AG09319 (cell line): ENCODE data around the gene FAM135A.

ENCODE experiments used
- DNase-seq: peaks from one replicate; pipeline ENCODE4 v3.0.0-alpha.2; 2010; ENCODE audit warnings: low read depth; ENCODE audit errors: extremely low read depth
- CTCF ChIP-seq: IDR thresholded peaks from 2 replicates; pipeline ENCODE4 v1.5.1; 2011; ENCODE audit warnings: low read depth, mild to moderate bottlenecking, inconsistent platforms, low read length, moderate library complexity

Gene FAM135A

GRCh38 chr6:70413114-70413991, at the start of gene FAM135A:
Gene FAM135A, plus strand, starts transcription at chr6:70413508. Its CDS starts 14,835 bp downstream, at chr6:70428343.
- peak; percentile 92 for DNase-seq
- no peak for TF ChIP-seq CTCF

- no peak for TF ChIP-seq CTCF
- no peak for DNase-seq
These were observed 49.4 kb upstream of the FAM135A start for GRCh38 chr6:70363741-70364493.

GRCh38 chr6:70369332-70369950, 43.9 kb upstream of the FAM135A start:
- peak; percentile 16 for DNase-seq
- TF ChIP-seq CTCF = peak; percentile 99

- TF ChIP-seq CTCF = no peak
- DNase-seq = no peak
These were observed 42.8 kb upstream of the FAM135A start for GRCh38 chr6:70370496-70370895.

- peak; percentile 53 for DNase-seq
- TF ChIP-seq CTCF = peak; percentile 74
These were observed 41.7 kb upstream of the FAM135A start for GRCh38 chr6:70371454-70372105.

- TF ChIP-seq CTCF = no peak
- no peak for DNase-seq
These were observed 38.1 kb upstream of the FAM135A start for GRCh38 chr6:70375166-70375565.
